Nephron (organoid): ENCODE data around the gene USP38.
"Not testable (repeated sequence)": the region's sequence is repeated elsewhere in the genome, so short reads cannot be mapped to it uniquely, and the experiment has no call there.

Experiments
- H3K27ac Mint-ChIP-seq, 3 experiments: 2 replicates each; pipeline ENCODE4 v1.8.0; 2020; ENCODE audit warnings: mixed read lengths in 3 of 3, mild to moderate bottlenecking in 2 of 3, moderate library complexity in 1 of 3
- H3K27me3 Mint-ChIP-seq: 2 replicates; pipeline ENCODE4 v1.8.0; 2021; ENCODE audit warnings: low read depth, mild to moderate bottlenecking, moderate library complexity, mixed read lengths
- H3K36me3 Mint-ChIP-seq: 2 replicates; pipeline ENCODE4 v1.8.0; 2020; ENCODE audit warnings: low read depth, mixed read lengths
- H3K4me1 Mint-ChIP-seq: 2 replicates; pipeline ENCODE4 v1.8.0; 2020; ENCODE audit warnings: mixed read lengths
- H3K4me3 Mint-ChIP-seq, 3 experiments: 2 replicates each; pipeline ENCODE4 v1.8.0; 2020; ENCODE audit warnings: mild to moderate bottlenecking in 3 of 3, mixed read lengths in 3 of 3, moderate library complexity in 2 of 3
- H3K9me3 Mint-ChIP-seq: 2 replicates; pipeline ENCODE4 v1.8.0; 2020; ENCODE audit warnings: mixed read lengths
- TF ChIP-seq, protein P1 (sequence below), 3 experiments: fragments of 200-600 bp; sonication (generic); IDR thresholded peaks; one replicate each; pipeline ENCODE4 v1.5.0; 2021; ENCODE audit warnings: antibody characterized with exemption in 3 of 3; ENCODE audit not compliant: unreplicated experiment in 3 of 3

USP38 gene

DNA sequence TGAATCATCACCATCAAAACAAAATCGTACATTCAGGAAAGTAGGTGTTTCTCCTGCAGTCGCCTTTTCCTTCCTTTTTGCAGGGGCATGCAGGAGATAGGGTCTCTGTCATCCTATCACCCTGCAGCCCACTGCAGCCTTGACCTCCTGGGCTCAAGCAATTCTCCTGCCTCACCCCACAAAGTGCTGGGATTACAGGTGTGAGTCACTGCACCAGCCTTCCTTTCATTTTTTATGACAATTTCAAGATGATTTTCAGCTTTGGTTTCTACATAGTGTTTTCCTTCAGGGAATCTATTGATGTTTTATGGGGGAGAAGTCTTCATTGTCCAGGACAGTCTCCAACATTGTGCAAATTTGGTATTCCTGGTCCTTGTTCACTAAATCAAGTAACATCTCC lies 71.7 kb downstream of the USP38 start:
- TF ChIP-seq, protein P1, sequence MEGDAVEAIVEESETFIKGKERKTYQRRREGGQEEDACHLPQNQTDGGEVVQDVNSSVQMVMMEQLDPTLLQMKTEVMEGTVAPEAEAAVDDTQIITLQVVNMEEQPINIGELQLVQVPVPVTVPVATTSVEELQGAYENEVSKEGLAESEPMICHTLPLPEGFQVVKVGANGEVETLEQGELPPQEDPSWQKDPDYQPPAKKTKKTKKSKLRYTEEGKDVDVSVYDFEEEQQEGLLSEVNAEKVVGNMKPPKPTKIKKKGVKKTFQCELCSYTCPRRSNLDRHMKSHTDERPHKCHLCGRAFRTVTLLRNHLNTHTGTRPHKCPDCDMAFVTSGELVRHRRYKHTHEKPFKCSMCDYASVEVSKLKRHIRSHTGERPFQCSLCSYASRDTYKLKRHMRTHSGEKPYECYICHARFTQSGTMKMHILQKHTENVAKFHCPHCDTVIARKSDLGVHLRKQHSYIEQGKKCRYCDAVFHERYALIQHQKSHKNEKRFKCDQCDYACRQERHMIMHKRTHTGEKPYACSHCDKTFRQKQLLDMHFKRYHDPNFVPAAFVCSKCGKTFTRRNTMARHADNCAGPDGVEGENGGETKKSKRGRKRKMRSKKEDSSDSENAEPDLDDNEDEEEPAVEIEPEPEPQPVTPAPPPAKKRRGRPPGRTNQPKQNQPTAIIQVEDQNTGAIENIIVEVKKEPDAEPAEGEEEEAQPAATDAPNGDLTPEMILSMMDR (IDR thresholded peaks at IDR 0.05; ENCODE audit: unreplicated experiment in 3 of 3) = no peak
- Mint-ChIP-seq H3K9me3 (no peaks in the 10 kb centered on the region), H3K4me3 (no peak overlapping the region), H3K27ac (no peak overlapping the region), H3K4me1 (peaks cover 6% of the 10 kb centered on the region), H3K27me3 (no peaks in the 10 kb centered on the region), H3K36me3 (no peaks in the 10 kb centered on the region)

GRCh38 chr4:143257356-143257755 lies 72.6 kb downstream of the USP38 start:
- Mint-ChIP-seq H3K9me3 (no peaks in the 10 kb centered on the region), H3K4me1 (peaks cover 5% of the 10 kb centered on the region), H3K27me3 (no peaks in the 10 kb centered on the region), H3K27ac (no peak overlapping the region), H3K36me3 (no peaks in the 10 kb centered on the region), H3K4me3 (no peak overlapping the region)
- TF ChIP-seq, protein P1 (IDR thresholded peaks at IDR 0.05; ENCODE audit: unreplicated experiment in 3 of 3) = no peak

DNA sequence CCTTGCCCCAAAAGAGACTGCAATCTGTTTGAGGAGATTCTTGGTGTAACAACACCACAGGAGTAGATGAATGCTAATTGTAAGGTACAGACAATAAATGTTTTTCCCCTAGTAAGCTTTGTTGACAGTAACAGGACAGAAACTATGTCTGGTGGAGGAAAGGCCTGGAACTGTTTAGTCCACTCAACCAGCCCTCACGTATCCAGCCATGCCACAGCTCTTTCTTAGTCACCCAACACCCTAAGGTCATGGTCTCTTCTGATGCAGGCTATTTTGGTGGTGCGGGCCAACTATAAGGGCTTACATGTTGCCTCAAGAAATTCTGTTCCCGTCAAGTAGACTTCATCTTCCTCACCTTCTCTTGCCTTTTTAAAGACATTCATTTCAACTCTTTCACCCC lies 76.0 kb downstream of the USP38 start:
- no peak overlapping the region for H3K4me3 Mint-ChIP-seq
- no peak overlapping the region for H3K27ac Mint-ChIP-seq
- H3K36me3 Mint-ChIP-seq = no peaks in the 10 kb centered on the region
- H3K9me3 Mint-ChIP-seq = peaks cover 5% of the 10 kb centered on the region
- no peaks in the 10 kb centered on the region for H3K4me1 Mint-ChIP-seq
- TF ChIP-seq, protein P1 (IDR thresholded peaks at IDR 0.05; ENCODE audit: unreplicated experiment in 3 of 3) = no peak
- H3K27me3 Mint-ChIP-seq = no peaks in the 10 kb centered on the region

- Mint-ChIP-seq H3K27ac (no peak overlapping the region), H3K27me3 (no peaks in the 10 kb centered on the region), H3K9me3 (peaks cover 16% of the 10 kb centered on the region), H3K4me1 (no peaks in the 10 kb centered on the region), H3K36me3 (no peaks in the 10 kb centered on the region), H3K4me3 (no peak overlapping the region)
- TF ChIP-seq, protein P1 (IDR thresholded peaks at IDR 0.05; ENCODE audit: unreplicated experiment in 3 of 3) = no peak
These were observed 78.1 kb downstream of the USP38 start for GRCh38 chr4:143262838-143263237.

DNA sequence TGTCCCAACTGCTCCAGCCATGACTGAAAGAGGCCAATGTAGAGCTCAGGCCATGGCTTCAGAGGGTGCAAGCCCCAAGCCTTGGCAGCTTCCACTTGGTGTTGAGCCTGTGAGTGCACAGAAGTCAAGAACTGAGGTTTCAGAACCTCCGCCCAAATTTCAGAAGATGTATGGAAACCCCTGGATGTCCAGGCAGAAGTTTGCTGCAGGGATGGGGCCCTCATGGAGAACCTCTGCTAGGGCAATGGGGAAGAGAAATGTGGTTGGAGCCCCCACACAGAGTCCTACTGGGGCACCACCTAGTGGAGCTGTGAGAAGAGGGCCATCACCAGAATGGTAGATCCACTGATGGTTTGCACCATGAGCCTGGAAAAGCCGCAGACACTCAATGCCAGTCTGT lies 83.0 kb downstream of the USP38 start:
- not testable (repeated sequence) for H3K27ac Mint-ChIP-seq, H3K36me3 Mint-ChIP-seq, H3K27me3 Mint-ChIP-seq, H3K4me1 Mint-ChIP-seq, H3K4me3 Mint-ChIP-seq
- peaks cover 26% of the 10 kb centered on the region for H3K9me3 Mint-ChIP-seq

DNA sequence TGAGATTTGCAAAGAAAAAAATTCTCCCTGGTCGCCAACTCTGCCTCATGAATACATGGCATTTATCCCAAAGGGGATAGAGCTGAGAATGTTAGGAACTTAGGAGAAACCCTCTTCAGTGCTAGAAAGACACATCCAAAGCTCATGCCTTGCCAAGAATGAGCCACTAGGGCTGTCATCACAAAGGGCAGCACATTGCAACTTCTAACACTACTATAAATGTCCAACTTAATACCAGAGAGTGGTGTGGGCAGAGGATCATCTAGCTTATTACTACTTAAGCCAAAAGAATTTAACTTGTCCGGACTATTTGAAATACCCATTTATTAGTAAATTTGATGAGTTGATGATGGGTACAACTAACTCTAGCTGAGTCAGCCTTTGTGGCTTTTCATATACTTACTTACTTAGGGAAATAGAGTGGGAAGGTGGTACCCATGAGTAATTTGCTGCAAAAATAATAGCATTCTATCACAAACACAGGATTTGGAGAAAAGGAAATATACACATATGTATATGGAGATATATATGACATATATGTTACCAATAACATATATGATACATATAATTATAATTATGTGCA lies 85.6 kb downstream of the USP38 start:
- no peak overlapping the region for H3K27ac Mint-ChIP-seq
- no peaks in the 10 kb centered on the region for H3K4me1 Mint-ChIP-seq
- H3K4me3 Mint-ChIP-seq = no peak overlapping the region
- H3K9me3 Mint-ChIP-seq = peaks cover 25% of the 10 kb centered on the region
- H3K27me3 Mint-ChIP-seq = no peaks in the 10 kb centered on the region
- no peaks in the 10 kb centered on the region for H3K36me3 Mint-ChIP-seq
- TF ChIP-seq, protein P1 (IDR thresholded peaks at IDR 0.05; ENCODE audit: unreplicated experiment in 3 of 3) = no peak
